H9 (cell line): Measurements from ENCODE around the gene SLC25A40. TPM values are rescaled to one million over a fixed set of nuclear protein-coding genes. Genes with fewer than 3 reads are reported as not detected.
"Not testable (repeated sequence)": the region's sequence is repeated elsewhere in the genome, so short reads cannot be mapped to it uniquely, and the experiment has no call there.

Source experiments
- DNase-seq: peaks from one replicate; pipeline ENCODE4 v3.0.0-alpha.2; 2017
- H2AFZ ChIP-seq: one replicate; pipeline ENCODE4 v1.6.1; 2013; ENCODE audit warnings: mild to moderate bottlenecking, low read length, control low read depth, moderate library complexity
- H2AK5ac ChIP-seq: 2 replicates; pipeline ENCODE4 v1.6.1; 2013; ENCODE audit warnings: low read length, control low read depth, mixed read lengths; ENCODE audit not compliant: insufficient read length
- H2BK120ac ChIP-seq: one replicate; pipeline ENCODE4 v1.6.1; 2013; ENCODE audit warnings: low read depth, mild to moderate bottlenecking, low read length, control low read depth, inconsistent platforms; ENCODE audit not compliant: poor library complexity, severe bottlenecking
- H2BK12ac ChIP-seq: 2 replicates; pipeline ENCODE4 v1.6.1; 2013; ENCODE audit warnings: low read length, control low read depth, mixed read lengths, low read depth; ENCODE audit not compliant: insufficient read length
- H2BK15ac ChIP-seq: 2 replicates; pipeline ENCODE4 v1.6.1; 2013; ENCODE audit warnings: low read depth, low read length, control low read depth
- H2BK20ac ChIP-seq: one replicate; pipeline ENCODE4 v1.6.1; 2013; ENCODE audit warnings: low read depth, mild to moderate bottlenecking, low read length, control low read depth, inconsistent platforms; ENCODE audit not compliant: poor library complexity, severe bottlenecking
- H2BK5ac ChIP-seq: 2 replicates; pipeline ENCODE4 v1.6.1; 2013; ENCODE audit warnings: low read length, control low read depth, mixed read lengths; ENCODE audit not compliant: insufficient read length
- H3K14ac ChIP-seq: 2 replicates; pipeline ENCODE4 v1.6.1; 2013; ENCODE audit warnings: low read length, control low read depth; ENCODE audit not compliant: insufficient read depth
- H3K18ac ChIP-seq: 2 replicates; pipeline ENCODE4 v1.6.1; 2013; ENCODE audit warnings: low read depth, mild to moderate bottlenecking, mixed read lengths, low read length, control low read depth; ENCODE audit not compliant: insufficient read length
- H3K23ac ChIP-seq: 2 replicates; pipeline ENCODE4 v1.6.1; 2013; ENCODE audit warnings: low read length, control low read depth, mixed read lengths, low read depth; ENCODE audit not compliant: insufficient read length
- H3K23me2 ChIP-seq: 2 replicates; pipeline ENCODE4 v1.6.1; 2013; ENCODE audit warnings: low read depth, mild to moderate bottlenecking, mixed read lengths, low read length, control low read depth; ENCODE audit not compliant: insufficient read length, poor library complexity, severe bottlenecking
- H3K27ac ChIP-seq: 2 replicates; pipeline ENCODE4 v1.5.1; 2013; ENCODE audit warnings: low read length, control low read depth, mixed read lengths, low read depth; ENCODE audit not compliant: insufficient read length
- H3K27me3 ChIP-seq: 2 replicates; pipeline ENCODE4 v1.6.1; 2013; ENCODE audit warnings: low read length, control low read depth, inconsistent platforms; ENCODE audit not compliant: insufficient read depth
- H3K4ac ChIP-seq: 2 replicates; pipeline ENCODE4 v1.6.1; 2013; ENCODE audit warnings: low read depth, mild to moderate bottlenecking, control low read depth, inconsistent platforms, low read length, moderate library complexity
- H3K4me1 ChIP-seq: 2 replicates; pipeline ENCODE4 v1.6.1; 2013; ENCODE audit warnings: low read length, control low read depth, inconsistent platforms; ENCODE audit not compliant: insufficient read depth
- H3K4me2 ChIP-seq: 2 replicates; pipeline ENCODE4 v1.6.1; 2013; ENCODE audit warnings: low read length, control low read depth, mixed read lengths; ENCODE audit not compliant: insufficient read length, insufficient read depth
- H3K56ac ChIP-seq: 2 replicates; pipeline ENCODE4 v1.6.1; 2013; ENCODE audit warnings: low read depth, mild to moderate bottlenecking, mixed read lengths, low read length, control low read depth; ENCODE audit not compliant: insufficient read length
- H3K79me1 ChIP-seq: 2 replicates; pipeline ENCODE4 v1.6.1; 2013; ENCODE audit warnings: low read depth, mild to moderate bottlenecking, moderate library complexity, low read length, control low read depth, inconsistent platforms; ENCODE audit not compliant: insufficient read depth, poor library complexity, severe bottlenecking
- H3K79me2 ChIP-seq: 2 replicates; pipeline ENCODE4 v1.6.1; 2013; ENCODE audit warnings: low read length, control low read depth, inconsistent platforms; ENCODE audit not compliant: insufficient read depth
- H3K9ac ChIP-seq: 2 replicates; pipeline ENCODE4 v1.6.1; 2013; ENCODE audit warnings: low read length, control low read depth, mixed read lengths; ENCODE audit not compliant: insufficient read length; ENCODE audit errors: extremely low read depth
- H3K9me3 ChIP-seq: one replicate; pipeline ENCODE4 v1.6.1; 2013; ENCODE audit warnings: low read depth, low read length, inconsistent platforms; ENCODE audit not compliant: control insufficient read depth
- H3T11ph ChIP-seq: one replicate; pipeline ENCODE4 v1.6.1; 2013; ENCODE audit warnings: mild to moderate bottlenecking, low read length, control low read depth, inconsistent platforms
- H4K20me1 ChIP-seq: one replicate; pipeline ENCODE4 v1.6.1; 2013; ENCODE audit not compliant: control insufficient read depth, insufficient read length, insufficient read depth
- H4K5ac ChIP-seq: 2 replicates; pipeline ENCODE4 v1.6.1; 2013; ENCODE audit warnings: low read depth, mild to moderate bottlenecking, mixed read lengths, low read length, control low read depth; ENCODE audit not compliant: insufficient read length
- H4K8ac ChIP-seq: replicated peaks from 2 replicates; pipeline ENCODE4 v1.6.1; 2013; ENCODE audit warnings: low read length, control low read depth, mixed read lengths, low read depth; ENCODE audit not compliant: insufficient read length
- H4K91ac ChIP-seq: 2 replicates; pipeline ENCODE4 v1.6.1; 2013; ENCODE audit warnings: low read depth, mild to moderate bottlenecking, moderate library complexity, mixed read lengths, low read length, control low read depth; ENCODE audit not compliant: insufficient read length
- H3K27ac Mint-ChIP-seq, 3 experiments: 2 replicates in 2 of 3; 3 replicates in 1 of 3; pipeline ENCODE4 v1.8.0; 2020 to 2021; ENCODE audit warnings: mixed read lengths in 3 of 3, mild to moderate bottlenecking in 1 of 3, moderate library complexity in 1 of 3
- H3K27me3 Mint-ChIP-seq: 2 replicates; pipeline ENCODE4 v1.8.0; 2021; ENCODE audit warnings: low read depth, mild to moderate bottlenecking, moderate library complexity, mixed read lengths
- H3K36me3 Mint-ChIP-seq, 3 experiments: 2 replicates in 2 of 3; 3 replicates in 1 of 3; pipeline ENCODE4 v1.8.0; 2020 to 2021; ENCODE audit warnings: low read depth in 3 of 3, mixed read lengths in 3 of 3; ENCODE audit not compliant: insufficient read depth in 1 of 3
- H3K4me1 Mint-ChIP-seq, 2 experiments: 2 replicates each; pipeline ENCODE4 v1.8.0; 2020; ENCODE audit warnings: mixed read lengths in 2 of 2
- H3K4me3 Mint-ChIP-seq, 2 experiments: 2 replicates in 1 of 2; 3 replicates in 1 of 2; pipeline ENCODE4 v1.8.0; 2020 to 2021; ENCODE audit warnings: mild to moderate bottlenecking in 2 of 2, mixed read lengths in 2 of 2, moderate library complexity in 1 of 2
- H3K9me3 Mint-ChIP-seq, 2 experiments: 2 replicates in 1 of 2; 3 replicates in 1 of 2; pipeline ENCODE4 v1.8.0; 2020; ENCODE audit warnings: mild to moderate bottlenecking in 2 of 2, mixed read lengths in 2 of 2, moderate library complexity in 1 of 2
- WGBS: extraction: QIAGEN DNeasy Blood & Tissue Kit; methylation state at CpG from one replicate; pipeline ENCODE4 v1.1.7; 2013; ENCODE audit warnings: missing lambda C conversion rate, low lambda C conversion rate, mixed read lengths; ENCODE audit not compliant: insufficient read length; ENCODE audit errors: extremely low coverage; 5-methylcytosine and 5-hydroxymethylcytosine counted together
- total RNA-seq: library from RNA; stranded (reverse); gene quantifications from 2 replicates; pipeline ENCODE4 v1.2.1, GENCODE V29; 2021
- TF ChIP-seq, protein P1 (sequence below): fragments of 200-600 bp; sonication (generic); conservative IDR thresholded peaks from 3 replicates; pipeline ENCODE4 v1.8.0; 2021; ENCODE audit warnings: antibody characterized with exemption, mild to moderate bottlenecking

SLC25A40 gene
- total RNA-seq, 1 experiment from 2014 or later = 10.4 TPM

DNA sequence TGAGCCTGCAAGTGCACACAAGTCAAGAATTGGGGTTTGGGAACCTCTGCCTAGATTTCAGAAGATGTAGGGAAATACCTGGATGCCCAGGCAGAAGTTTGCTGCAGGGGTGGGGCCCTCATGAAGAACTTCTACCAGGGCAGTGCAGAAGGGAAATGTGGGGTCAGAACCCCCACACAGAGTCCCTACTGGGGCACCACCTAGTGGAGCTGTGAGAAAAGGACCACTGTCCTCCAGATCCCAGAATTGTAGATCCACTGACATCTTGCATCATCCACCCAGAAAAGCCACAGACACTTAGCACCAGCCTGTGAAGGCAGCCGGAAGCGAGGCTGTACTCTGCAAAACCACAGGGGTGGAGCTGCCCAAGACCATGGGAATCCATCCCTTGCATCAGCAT lies 50.8 kb downstream of the SLC25A40 start:
- not testable (repeated sequence) for H3K79me2 ChIP-seq, H2BK12ac ChIP-seq, DNase-seq, H3K79me1 ChIP-seq, H2BK20ac ChIP-seq, H2AFZ ChIP-seq, H3K27ac ChIP-seq, H3K27me3 ChIP-seq, H3K4me1 Mint-ChIP-seq, H2AK5ac ChIP-seq, H3K4ac ChIP-seq, H3T11ph ChIP-seq, H3K4me3 Mint-ChIP-seq, H3K23ac ChIP-seq, H2BK5ac ChIP-seq, H4K91ac ChIP-seq, H4K5ac ChIP-seq, H3K56ac ChIP-seq, H4K20me1 ChIP-seq, H3K27me3 Mint-ChIP-seq, H3K4me2 ChIP-seq, H3K4me1 ChIP-seq, H3K27ac Mint-ChIP-seq, H3K18ac ChIP-seq, H2BK120ac ChIP-seq, H4K8ac ChIP-seq, H3K9ac ChIP-seq, H3K14ac ChIP-seq, H2BK15ac ChIP-seq, H3K23me2 ChIP-seq, H3K9me3 ChIP-seq
- H3K36me3 Mint-ChIP-seq = peaks cover 16 to 46% (median 25%) of the 10 kb centered on the region in 3 experiments
- no CpG with 5 or more reads among the region's 2 CpGs for WGBS
- H3K9me3 Mint-ChIP-seq = peaks cover 32 to 37% of the 10 kb centered on the region in 2 experiments
- TF ChIP-seq, protein P1, sequence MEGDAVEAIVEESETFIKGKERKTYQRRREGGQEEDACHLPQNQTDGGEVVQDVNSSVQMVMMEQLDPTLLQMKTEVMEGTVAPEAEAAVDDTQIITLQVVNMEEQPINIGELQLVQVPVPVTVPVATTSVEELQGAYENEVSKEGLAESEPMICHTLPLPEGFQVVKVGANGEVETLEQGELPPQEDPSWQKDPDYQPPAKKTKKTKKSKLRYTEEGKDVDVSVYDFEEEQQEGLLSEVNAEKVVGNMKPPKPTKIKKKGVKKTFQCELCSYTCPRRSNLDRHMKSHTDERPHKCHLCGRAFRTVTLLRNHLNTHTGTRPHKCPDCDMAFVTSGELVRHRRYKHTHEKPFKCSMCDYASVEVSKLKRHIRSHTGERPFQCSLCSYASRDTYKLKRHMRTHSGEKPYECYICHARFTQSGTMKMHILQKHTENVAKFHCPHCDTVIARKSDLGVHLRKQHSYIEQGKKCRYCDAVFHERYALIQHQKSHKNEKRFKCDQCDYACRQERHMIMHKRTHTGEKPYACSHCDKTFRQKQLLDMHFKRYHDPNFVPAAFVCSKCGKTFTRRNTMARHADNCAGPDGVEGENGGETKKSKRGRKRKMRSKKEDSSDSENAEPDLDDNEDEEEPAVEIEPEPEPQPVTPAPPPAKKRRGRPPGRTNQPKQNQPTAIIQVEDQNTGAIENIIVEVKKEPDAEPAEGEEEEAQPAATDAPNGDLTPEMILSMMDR = 0 out of 3 replicates have a peak, but pooled peaks have one; percentile 9

DNA sequence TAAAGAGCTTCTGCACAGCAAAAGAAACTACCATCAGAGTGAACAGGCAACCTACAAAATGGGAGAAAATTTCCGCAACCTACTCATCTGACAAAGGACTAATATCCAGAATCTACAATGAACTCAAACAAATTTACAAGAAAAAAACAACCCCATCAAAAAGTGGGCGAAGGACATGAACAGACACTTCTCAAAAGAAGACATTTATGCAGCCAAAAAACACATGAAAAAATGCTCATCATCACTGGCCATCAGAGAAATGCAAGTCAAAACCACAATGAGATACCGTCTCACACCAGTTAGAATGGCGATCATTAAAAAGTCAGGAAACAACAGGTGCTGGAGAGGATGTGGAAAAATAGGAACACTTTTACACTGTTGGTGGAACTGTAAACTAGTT lies 54.1 kb downstream of the SLC25A40 start:
- H3K9me3 ChIP-seq, H3K4me2 ChIP-seq, H3K9ac ChIP-seq, H2BK120ac ChIP-seq, H2AK5ac ChIP-seq, H3K4me1 ChIP-seq, H2BK15ac ChIP-seq, H3K4ac ChIP-seq, H3K27me3 ChIP-seq, H3K27ac Mint-ChIP-seq, H3K23ac ChIP-seq, H2AFZ ChIP-seq, H3K79me1 ChIP-seq, H3K23me2 ChIP-seq, H3K4me1 Mint-ChIP-seq, H3K27ac ChIP-seq, H2BK5ac ChIP-seq, H4K8ac ChIP-seq, H3K79me2 ChIP-seq, H4K5ac ChIP-seq, H4K20me1 ChIP-seq, H3K4me3 Mint-ChIP-seq, H2BK20ac ChIP-seq, H3K14ac ChIP-seq, H3K18ac ChIP-seq, H3K27me3 Mint-ChIP-seq, DNase-seq, H4K91ac ChIP-seq, H3K56ac ChIP-seq, H3T11ph ChIP-seq, H2BK12ac ChIP-seq: not testable (repeated sequence)
- H3K36me3 Mint-ChIP-seq = peaks cover 14 to 35% (median 25%) of the 10 kb centered on the region in 3 experiments
- peaks cover 28 to 33% of the 10 kb centered on the region in 2 experiments for H3K9me3 Mint-ChIP-seq
- no CpG with 5 or more reads among the region's 4 CpGs for WGBS
